HepG2 (cell line): ENCODE measurements around the gene P2RY6. TPM values are rescaled to one million over a fixed set of nuclear protein-coding genes. Genes with fewer than 3 reads are reported as not detected.

Experiments
- CBX2 ChIP-seq, 2 experiments: fragments of 200-600 bp in 1 of 2; sonication (generic); formaldehyde crosslinking in 1 of 2; IDR thresholded peaks; 2 replicates each; pipeline versions ENCODE4 v1.7.0 to v1.8.1; 2018 to 2022; ENCODE audit warnings: low read depth in 2 of 2, low read length in 1 of 2, mild to moderate bottlenecking in 1 of 2, missing genetic modification reagents in 1 of 2
- HNRNPL ChIP-seq: fragments of 200-400 bp; formaldehyde crosslinking; IDR thresholded peaks from 2 replicates; pipeline ENCODE4 v1.6.1; 2017; ENCODE audit warnings: mild to moderate bottlenecking, low read depth, low read length
- IKZF4 ChIP-seq: sonication (generic); formaldehyde crosslinking; IDR thresholded peaks from 2 replicates; pipeline ENCODE4 v1.5.1; 2020; ENCODE audit warnings: borderline replicate concordance, mild to moderate bottlenecking, low read depth, missing genetic modification reagents; ENCODE audit errors: not compliant biosample characterization
- KMT2A ChIP-seq: sonication (generic); formaldehyde crosslinking; IDR thresholded peaks from 2 replicates; pipeline ENCODE4 v1.4.0; 2020; ENCODE audit warnings: missing genetic modification reagents
- PRMT3 ChIP-seq: sonication (generic); formaldehyde crosslinking; IDR thresholded peaks from 2 replicates; pipeline ENCODE4 v1.8.1; 2022; ENCODE audit warnings: low read depth, mild to moderate bottlenecking, moderate library complexity, missing genetic modification reagents, borderline replicate concordance
- ZFAT ChIP-seq: sonication (generic); formaldehyde crosslinking; conservative IDR thresholded peaks from 2 replicates; pipeline ENCODE4 v1.8.1; 2023; ENCODE audit warnings: missing genetic modification reagents, inconsistent platforms
- ZNF10 ChIP-seq: sonication (generic); formaldehyde crosslinking; IDR thresholded peaks from 2 replicates; pipeline ENCODE4 v1.4.0; 2020; ENCODE audit warnings: mild to moderate bottlenecking, low read depth, missing genetic modification reagents, borderline replicate concordance
- ZNF335 ChIP-seq: sonication (generic); formaldehyde crosslinking; IDR thresholded peaks from 2 replicates; pipeline ENCODE4 v1.4.0; 2020; ENCODE audit warnings: missing genetic modification reagents
- ZNF337 ChIP-seq: sonication (generic); formaldehyde crosslinking; IDR thresholded peaks from 2 replicates; pipeline ENCODE4 v1.5.1; 2020; ENCODE audit warnings: missing genetic modification reagents, low read depth, mild to moderate bottlenecking, borderline replicate concordance
- ZNF530 ChIP-seq: sonication (generic); formaldehyde crosslinking; IDR thresholded peaks from 2 replicates; pipeline ENCODE4 v1.5.0; 2020; ENCODE audit warnings: low read depth, mild to moderate bottlenecking, missing genetic modification reagents
- ZNF549 ChIP-seq: sonication (generic); formaldehyde crosslinking; IDR thresholded peaks from 2 replicates; pipeline ENCODE4 v1.5.0; 2020; ENCODE audit warnings: missing genetic modification reagents
- polyA plus RNA-seq, 8 experiments: library from polyadenylated mRNA; depleted of rRNA in 3 of 8; stranded (reverse) in 7 of 8; unstranded in 1 of 8; fragments of >200 nt; fragmentation: Illumina TruSeq in 4 of 8; extraction: Trizol in 4 of 8; gene quantifications; 2 replicates each; pipeline versions ENCODE4 v1.2.1 to v1.2.3, GENCODE V29; 2011 to 2016; ENCODE audit warnings: low read depth in 4 of 8, missing spikeins in 1 of 8, mixed read lengths in 1 of 8; ENCODE audit not compliant: insufficient read depth in 1 of 8
- total RNA-seq, 5 experiments: library from RNA; depleted of rRNA; stranded (reverse); fragments of >200 nt; fragmentation: Illumina TruSeq; extraction: Trizol; gene quantifications; 2 replicates each; pipeline ENCODE4 v1.2.3, GENCODE V29; 2016; ENCODE audit warnings: low read depth in 1 of 5
- TF ChIP-seq, protein P1 (sequence below): sonication (generic); formaldehyde crosslinking; IDR thresholded peaks from 2 replicates; pipeline ENCODE4 v1.9.0; 2022; ENCODE audit warnings: low read depth, missing genetic modification reagents
- TF ChIP-seq, protein P2 (sequence below): sonication (generic); formaldehyde crosslinking; IDR thresholded peaks from 2 replicates; pipeline ENCODE4 v1.9.0; 2022; ENCODE audit warnings: missing genetic modification reagents, mild to moderate bottlenecking, borderline replicate concordance
- TF ChIP-seq, protein P3 (sequence below): sonication (generic); formaldehyde crosslinking; IDR thresholded peaks from 2 replicates; pipeline ENCODE4 v1.4.0; 2020; ENCODE audit warnings: missing genetic modification reagents, low read depth, mild to moderate bottlenecking, borderline replicate concordance
- TF ChIP-seq, protein P4 (sequence below): sonication (generic); formaldehyde crosslinking; IDR thresholded peaks from 2 replicates; pipeline ENCODE4 v1.4.0; 2020; ENCODE audit warnings: missing genetic modification reagents, borderline replicate concordance
- TF ChIP-seq, protein P5 (sequence below): sonication (generic); formaldehyde crosslinking; IDR thresholded peaks from 2 replicates; pipeline ENCODE4 v1.5.0; 2020; ENCODE audit warnings: missing genetic modification reagents

Gene P2RY6
- total and polyA plus RNA-seq, 2 of the 13 experiments (the other 11 are each of a cell fraction or from before 2014, with no cell fraction given), result 0.09 to 0.29 TPM

DNA sequence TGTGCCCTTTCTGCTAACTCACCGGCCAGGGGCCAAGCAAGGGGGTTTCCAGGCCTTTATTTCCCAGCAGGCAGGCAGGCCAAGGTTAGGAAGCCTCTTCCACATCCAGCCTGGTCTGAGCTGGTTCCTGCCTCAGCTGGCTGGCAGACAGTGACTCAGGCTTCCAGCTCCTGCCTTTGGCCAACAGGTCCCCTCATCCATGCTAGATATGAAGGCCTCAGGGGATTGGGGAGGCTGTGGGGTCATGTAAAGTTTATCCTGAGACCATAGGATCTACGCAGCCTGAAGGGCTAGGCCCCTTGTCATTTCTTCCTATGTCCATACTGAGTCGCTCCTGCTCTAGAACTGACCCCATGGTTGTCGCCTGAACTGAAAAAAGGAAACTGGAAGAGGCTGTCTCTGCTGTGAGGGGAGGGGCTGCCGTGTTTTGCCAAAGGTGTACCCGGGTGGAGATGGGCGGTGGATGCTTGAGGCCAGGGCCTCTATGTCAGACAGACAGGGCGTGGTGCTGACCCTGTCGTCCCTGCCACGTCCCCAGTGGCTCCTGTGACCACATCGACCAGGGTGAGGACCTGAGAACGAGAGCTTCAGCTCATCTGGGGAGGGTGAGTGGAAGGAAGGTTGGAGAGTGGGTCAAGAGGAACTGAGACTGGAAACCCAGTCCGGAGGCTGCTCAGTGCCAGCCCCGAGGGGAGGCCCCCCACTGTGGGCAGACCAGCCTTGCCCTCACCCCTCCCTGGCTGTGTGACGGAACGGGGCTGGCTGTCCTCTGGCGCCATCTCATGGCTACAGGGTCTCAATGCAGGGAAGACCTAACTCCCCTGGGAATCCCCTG is 17.0 kb downstream of the P2RY6 start (continued):
- TF ChIP-seq, protein P1, sequence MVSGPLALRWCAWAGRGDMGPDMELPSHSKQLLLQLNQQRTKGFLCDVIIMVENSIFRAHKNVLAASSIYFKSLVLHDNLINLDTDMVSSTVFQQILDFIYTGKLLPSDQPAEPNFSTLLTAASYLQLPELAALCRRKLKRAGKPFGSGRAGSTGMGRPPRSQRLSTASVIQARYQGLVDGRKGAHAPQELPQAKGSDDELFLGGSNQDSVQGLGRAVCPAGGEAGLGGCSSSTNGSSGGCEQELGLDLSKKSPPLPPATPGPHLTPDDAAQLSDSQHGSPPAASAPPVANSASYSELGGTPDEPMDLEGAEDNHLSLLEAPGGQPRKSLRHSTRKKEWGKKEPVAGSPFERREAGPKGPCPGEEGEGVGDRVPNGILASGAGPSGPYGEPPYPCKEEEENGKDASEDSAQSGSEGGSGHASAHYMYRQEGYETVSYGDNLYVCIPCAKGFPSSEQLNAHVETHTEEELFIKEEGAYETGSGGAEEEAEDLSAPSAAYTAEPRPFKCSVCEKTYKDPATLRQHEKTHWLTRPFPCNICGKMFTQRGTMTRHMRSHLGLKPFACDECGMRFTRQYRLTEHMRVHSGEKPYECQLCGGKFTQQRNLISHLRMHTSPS (CRISPR knock-in tag), result peak; percentile 90
- TF ChIP-seq ZNF549 (no peak), HNRNPL (peak; percentile 96), ZNF337 (no peak), ZNF10 (CRISPR knock-in tag) (no peak), ZNF530 (CRISPR knock-in tag) (no peak), CBX2 (IDR thresholded peaks at IDR 0.05; ENCODE audit: low read depth, low read length) (no peak), CBX2 (CRISPR knock-in tag; IDR thresholded peaks at IDR 0.05; ENCODE audit: low read depth) (no peak; the same call in 1 of the 2 replicates), ZNF335 (CRISPR knock-in tag) (no peak), IKZF4 (CRISPR knock-in tag) (no peak), ZFAT (no peak), PRMT3 (CRISPR knock-in tag) (no peak), KMT2A (CRISPR knock-in tag) (no peak)
- TF ChIP-seq, protein P2, sequence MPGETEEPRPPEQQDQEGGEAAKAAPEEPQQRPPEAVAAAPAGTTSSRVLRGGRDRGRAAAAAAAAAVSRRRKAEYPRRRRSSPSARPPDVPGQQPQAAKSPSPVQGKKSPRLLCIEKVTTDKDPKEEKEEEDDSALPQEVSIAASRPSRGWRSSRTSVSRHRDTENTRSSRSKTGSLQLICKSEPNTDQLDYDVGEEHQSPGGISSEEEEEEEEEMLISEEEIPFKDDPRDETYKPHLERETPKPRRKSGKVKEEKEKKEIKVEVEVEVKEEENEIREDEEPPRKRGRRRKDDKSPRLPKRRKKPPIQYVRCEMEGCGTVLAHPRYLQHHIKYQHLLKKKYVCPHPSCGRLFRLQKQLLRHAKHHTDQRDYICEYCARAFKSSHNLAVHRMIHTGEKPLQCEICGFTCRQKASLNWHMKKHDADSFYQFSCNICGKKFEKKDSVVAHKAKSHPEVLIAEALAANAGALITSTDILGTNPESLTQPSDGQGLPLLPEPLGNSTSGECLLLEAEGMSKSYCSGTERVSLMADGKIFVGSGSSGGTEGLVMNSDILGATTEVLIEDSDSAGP (CRISPR knock-in tag), result peak; percentile 81
- TF ChIP-seq, protein P3, sequence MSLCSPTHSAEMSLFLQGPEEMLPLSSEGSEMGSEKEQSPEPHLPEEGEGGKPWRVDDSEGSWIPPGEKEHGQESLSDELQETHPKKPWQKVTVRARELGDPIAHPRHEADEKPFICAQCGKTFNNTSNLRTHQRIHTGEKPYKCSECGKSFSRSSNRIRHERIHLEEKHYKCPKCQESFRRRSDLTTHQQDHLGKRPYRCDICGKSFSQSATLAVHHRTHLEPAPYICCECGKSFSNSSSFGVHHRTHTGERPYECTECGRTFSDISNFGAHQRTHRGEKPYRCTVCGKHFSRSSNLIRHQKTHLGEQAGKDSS, result no peak
- TF ChIP-seq, protein P4, sequence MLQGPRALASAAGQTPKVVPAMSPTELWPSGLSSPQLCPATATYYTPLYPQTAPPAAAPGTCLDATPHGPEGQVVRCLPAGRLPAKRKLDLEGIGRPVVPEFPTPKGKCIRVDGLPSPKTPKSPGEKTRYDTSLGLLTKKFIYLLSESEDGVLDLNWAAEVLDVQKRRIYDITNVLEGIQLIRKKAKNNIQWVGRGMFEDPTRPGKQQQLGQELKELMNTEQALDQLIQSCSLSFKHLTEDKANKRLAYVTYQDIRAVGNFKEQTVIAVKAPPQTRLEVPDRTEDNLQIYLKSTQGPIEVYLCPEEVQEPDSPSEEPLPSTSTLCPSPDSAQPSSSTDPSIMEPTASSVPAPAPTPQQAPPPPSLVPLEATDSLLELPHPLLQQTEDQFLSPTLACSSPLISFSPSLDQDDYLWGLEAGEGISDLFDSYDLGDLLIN, result no peak
- TF ChIP-seq, protein P5, sequence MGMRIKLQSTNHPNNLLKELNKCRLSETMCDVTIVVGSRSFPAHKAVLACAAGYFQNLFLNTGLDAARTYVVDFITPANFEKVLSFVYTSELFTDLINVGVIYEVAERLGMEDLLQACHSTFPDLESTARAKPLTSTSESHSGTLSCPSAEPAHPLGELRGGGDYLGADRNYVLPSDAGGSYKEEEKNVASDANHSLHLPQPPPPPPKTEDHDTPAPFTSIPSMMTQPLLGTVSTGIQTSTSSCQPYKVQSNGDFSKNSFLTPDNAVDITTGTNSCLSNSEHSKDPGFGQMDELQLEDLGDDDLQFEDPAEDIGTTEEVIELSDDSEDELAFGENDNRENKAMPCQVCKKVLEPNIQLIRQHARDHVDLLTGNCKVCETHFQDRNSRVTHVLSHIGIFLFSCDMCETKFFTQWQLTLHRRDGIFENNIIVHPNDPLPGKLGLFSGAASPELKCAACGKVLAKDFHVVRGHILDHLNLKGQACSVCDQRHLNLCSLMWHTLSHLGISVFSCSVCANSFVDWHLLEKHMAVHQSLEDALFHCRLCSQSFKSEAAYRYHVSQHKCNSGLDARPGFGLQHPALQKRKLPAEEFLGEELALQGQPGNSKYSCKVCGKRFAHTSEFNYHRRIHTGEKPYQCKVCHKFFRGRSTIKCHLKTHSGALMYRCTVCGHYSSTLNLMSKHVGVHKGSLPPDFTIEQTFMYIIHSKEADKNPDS, result no peak
